Lung (tissue), 12 donors: Measurements from ENCODE around the gene GUCY1B1. TPM values are rescaled to one million over a fixed set of nuclear protein-coding genes. Genes with fewer than 3 reads are reported as not detected.

Experiments
- ATAC-seq: fragments of 200-7000 bp; cut with Tn5 transposase; one replicate; pipeline ENCODE4 v1.9.1; 2020; ENCODE audit warnings: moderate number of reproducible peaks; ENCODE audit not compliant: insufficient read depth, low FRiP score
- DNase-seq, 3 donors: peaks; one replicate each; pipeline ENCODE4 v3.0.0-alpha.2; 2013 to 2017
- H3K27ac ChIP-seq, 2 donors: one replicate each; pipeline ENCODE4 v1.5.1; 2013; ENCODE audit warnings: mild to moderate bottlenecking in 2 of 2, moderate library complexity in 2 of 2, control low read depth in 1 of 2, inconsistent platforms in 1 of 2, low read depth in 1 of 2, low read length in 1 of 2
- H3K27me3 ChIP-seq, 3 donors: one replicate each; pipeline ENCODE4 v1.5.1; 2013; ENCODE audit warnings: low read length in 2 of 3; ENCODE audit not compliant: control insufficient read depth in 3 of 3, insufficient read depth in 3 of 3
- H3K36me3 ChIP-seq, 4 donors: one replicate each; pipeline ENCODE4 v1.5.1; 2013; ENCODE audit warnings: low read length in 4 of 4, mild to moderate bottlenecking in 1 of 4, moderate library complexity in 1 of 4; ENCODE audit not compliant: control insufficient read depth in 4 of 4, insufficient read depth in 4 of 4
- H3K4me1 ChIP-seq, 5 donors: one replicate each; pipeline ENCODE4 v1.5.1; 2013; ENCODE audit warnings: low read length in 5 of 5, mild to moderate bottlenecking in 2 of 5, moderate library complexity in 1 of 5; ENCODE audit not compliant: control insufficient read depth in 5 of 5, insufficient read depth in 5 of 5
- H3K4me3 ChIP-seq: one replicate; pipeline ENCODE4 v1.5.1; 2013; ENCODE audit warnings: mild to moderate bottlenecking, control low read depth, moderate library complexity
- H3K9ac ChIP-seq, 2 donors: one replicate each; pipeline ENCODE4 v1.5.1; 2013; ENCODE audit warnings: low read length in 2 of 2, control low read depth in 1 of 2; ENCODE audit not compliant: insufficient read depth in 1 of 2
- H3K9me3 ChIP-seq, 4 donors: one replicate each; pipeline ENCODE4 v1.5.1; 2013; ENCODE audit warnings: low read length in 3 of 4, mild to moderate bottlenecking in 1 of 4, moderate library complexity in 1 of 4; ENCODE audit not compliant: control insufficient read depth in 4 of 4, insufficient read depth in 3 of 4
- CTCF ChIP-seq: IDR thresholded peaks from 2 replicates; pipeline ENCODE4 v1.5.1; 2012; ENCODE audit warnings: mild to moderate bottlenecking; ENCODE audit errors: control extremely low read depth, extremely low read depth
- WGBS, 2 donors: extraction: QIAGEN DNeasy Blood & Tissue Kit; methylation state at CpG; one replicate each; pipeline ENCODE4 v1.1.7; 2013; 5-methylcytosine and 5-hydroxymethylcytosine counted together
- polyA plus RNA-seq, 2 donors: library from polyadenylated mRNA; stranded (reverse); fragments of 200-250 nt; gene quantifications; one replicate each; pipeline ENCODE4 v1.2.1, GENCODE V29; 2013
- total RNA-seq, 2 donors: library from RNA; depleted of rRNA in 1 of 2; stranded (reverse); fragments of >200 nt in 1 of 2; gene quantifications; one replicate each; pipeline ENCODE4 v1.2.1, GENCODE V29; 2014 to 2021
- donor health status: control.
- donor health status: control.
- donor health status: Bipolar disorder and iron deficiency.
- donor health status: healthy.
- donor health status: DM: yes; HTN: yes; CAD: no.

GUCY1B1 gene
- total and polyA plus RNA-seq, 4 donors, result 9.4 to 36.9 (median 13.4) TPM

- no peak overlapping the region for H3K27ac ChIP-seq
- TF ChIP-seq CTCF, result no peak
These were observed 46.2 kb downstream of the GUCY1B1 start for GRCh38 chr4:155805016-155805415.

GRCh38 chr4:155807021-155807420 lies 48.2 kb downstream of the GUCY1B1 start:
- whole genome bisulfite sequencing, 2 donors, result 57 to 74% methylated on average over 1 of the region's 1 CpG
- H3K4me1 ChIP-seq, result peaks cover 0 to 6% (median 0%) of the 10 kb centered on the region in 5 donors
- ATAC-seq (no peak), DNase-seq (no peak)
- H3K4me3 ChIP-seq, result no peak overlapping the region
- peaks cover 2 to 35% (median 12%) of the 10 kb centered on the region in 4 donors for H3K36me3 ChIP-seq
- no peak overlapping the region for H3K9ac ChIP-seq
- H3K9me3 ChIP-seq, result no peaks in the 10 kb centered on the region
- H3K27ac ChIP-seq, result no peak overlapping the region
- no peak for TF ChIP-seq CTCF
- no peaks in the 10 kb centered on the region for H3K27me3 ChIP-seq

More at GRCh38 chr4:155805016-155805415, 46.2 kb downstream of the GUCY1B1 start:
- WGBS, 2 donors, result 92 to 100% methylated on average over 1 of the region's 1 CpG
- Histone ChIP-seq H3K9ac (no peak overlapping the region), H3K4me3 (no peak overlapping the region), H3K27me3 (no peaks in the 10 kb centered on the region), H3K36me3 (peaks cover 2 to 50% (median 19%) of the 10 kb centered on the region in 4 donors), H3K4me1 (peaks cover 0 to 8% (median 0%) of the 10 kb centered on the region in 5 donors), H3K9me3 (no peaks in the 10 kb centered on the region)
- DNase-seq (no peak), ATAC-seq (no peak)

- ATAC-seq, result peak; percentile 82
- Histone ChIP-seq H3K27me3 (no peaks in the 10 kb centered on the region), H3K4me3 (no peak overlapping the region), H3K4me1 (no peaks in the 10 kb centered on the region), H3K9me3 (no peaks in the 10 kb centered on the region), H3K27ac (no peak overlapping the region), H3K36me3 (peaks cover 0 to 14% (median 6%) of the 10 kb centered on the region in 4 donors), H3K9ac (no peak overlapping the region)
- DNase-seq, result peak in 2 of 3 donors; percentile 90 to 91
- TF ChIP-seq CTCF, result peak; percentile 35
- 84 to 92% methylated on average over 1 of the region's 1 CpG for WGBS, 2 donors
These were observed 51.0 kb downstream of the GUCY1B1 start for GRCh38 chr4:155809835-155810234.

GRCh38 chr4:155811083-155811482 lies 52.3 kb downstream of the GUCY1B1 start:
- Histone ChIP-seq H3K36me3 (peaks cover 0 to 2% (median 0%) of the 10 kb centered on the region in 4 donors), H3K27ac (no peak overlapping the region), H3K4me1 (no peaks in the 10 kb centered on the region), H3K4me3 (no peak overlapping the region), H3K9ac (no peak overlapping the region), H3K27me3 (no peaks in the 10 kb centered on the region), H3K9me3 (no peaks in the 10 kb centered on the region)
- WGBS, 2 donors, result 89 to 92% methylated on average over 2 of the region's 2 CpGs
- DNase-seq (no peak), ATAC-seq (no peak)
- TF ChIP-seq CTCF, result no peak
